Transverse colon (tissue), 4 donors: ENCODE results near the gene CD164.

ENCODE experiments used
- CTCF ChIP-seq, 5 experiments: fragments of 200-600 bp in 3 of 5; fragments of 450-650 bp in 2 of 5; sonication (generic) in 3 of 5; IDR thresholded peaks; 1 replicate in 2 of 5; 2 replicates in 3 of 5; pipeline ENCODE4 v1.5.1; 2016 to 2017; ENCODE audit warnings: antibody characterized with exemption in 5 of 5, inconsistent platforms in 3 of 5, mild to moderate bottlenecking in 2 of 5, moderate library complexity in 1 of 5
- EP300 ChIP-seq: sonication (generic); formaldehyde crosslinking; IDR thresholded peaks from one replicate; pipeline ENCODE4 v1.6.1; 2017; ENCODE audit warnings: antibody characterized with exemption, low read depth
- POLR2A ChIP-seq: fragments of 450-650 bp; IDR thresholded peaks from one replicate; pipeline ENCODE4 v1.6.1; 2016; ENCODE audit warnings: antibody characterized with exemption, mild to moderate bottlenecking, moderate library complexity
- POLR2AphosphoS5 ChIP-seq, 3 donors: sonication (generic); formaldehyde crosslinking; IDR thresholded peaks; one replicate each; pipeline ENCODE4 v1.6.1; 2016; ENCODE audit warnings: antibody characterized with exemption in 3 of 3

- no peak for TF ChIP-seq CTCF (IDR thresholded peaks at IDR 0.05)
- TF ChIP-seq POLR2AphosphoS5 (IDR thresholded peaks at IDR 0.05): no peak
- no peak for TF ChIP-seq POLR2A
- no peak for TF ChIP-seq EP300
These were observed 26.0 kb downstream of the CD164 start for GRCh38 chr6:109356237-109356636.
